HL-60 (cell line): ENCODE measurements around the gene NEK7.

ENCODE experiments used
- DNase-seq, 2 experiments: peaks; one replicate each; pipeline ENCODE4 v3.0.0-alpha.2; 2010 to 2020; ENCODE audit warnings: low read depth in 1 of 2, low spot score in 1 of 2
- H3K27ac ChIP-seq: fragments of 250-450 bp; sonication (Bioruptor Pico); replicated peaks from 2 replicates; pipeline ENCODE4 v1.5.1; 2020; ENCODE audit warnings: mild to moderate bottlenecking, moderate library complexity
- H3K27me3 ChIP-seq: fragments of 250-450 bp; sonication (Bioruptor Pico); 2 replicates; pipeline ENCODE4 v1.5.1; 2021; ENCODE audit warnings: mild to moderate bottlenecking, moderate library complexity; ENCODE audit not compliant: insufficient read depth, poor library complexity, severe bottlenecking
- H3K4me3 ChIP-seq: replicated peaks from 2 replicates; pipeline ENCODE4 v1.5.1; 2011; ENCODE audit warnings: mild to moderate bottlenecking, control low read depth, low read length; ENCODE audit not compliant: insufficient read depth
- CTCF ChIP-seq: IDR thresholded peaks from one replicate; pipeline ENCODE4 v1.5.1; 2011; ENCODE audit warnings: low read length, control low read depth, inconsistent platforms; ENCODE audit not compliant: insufficient read depth
- GABPA ChIP-seq: IDR thresholded peaks from 2 replicates; pipeline ENCODE4 v1.6.1; 2012; ENCODE audit warnings: low read depth
- POLR2AphosphoS5 ChIP-seq: IDR thresholded peaks from 2 replicates; pipeline ENCODE4 v1.6.1; 2012; ENCODE audit warnings: low read depth
- SPI1 ChIP-seq: IDR thresholded peaks from 2 replicates; pipeline ENCODE4 v1.6.1; 2012; ENCODE audit warnings: low read depth, mild to moderate bottlenecking, borderline replicate concordance
- TF ChIP-seq, protein P1 (sequence below): IDR thresholded peaks from 2 replicates; pipeline ENCODE4 v1.6.1; 2012; ENCODE audit warnings: low read depth; ENCODE audit not compliant: insufficient replicate concordance

The NEK7 gene

GRCh38 chr1:198253259-198253658, 96.5 kb downstream of the NEK7 start:
- no peak overlapping the region for H3K27ac ChIP-seq
- H3K27me3 ChIP-seq = no peaks in the 10 kb centered on the region
- no peak overlapping the region for H3K4me3 ChIP-seq
- no peak for TF ChIP-seq CTCF
- TF ChIP-seq, protein P1, sequence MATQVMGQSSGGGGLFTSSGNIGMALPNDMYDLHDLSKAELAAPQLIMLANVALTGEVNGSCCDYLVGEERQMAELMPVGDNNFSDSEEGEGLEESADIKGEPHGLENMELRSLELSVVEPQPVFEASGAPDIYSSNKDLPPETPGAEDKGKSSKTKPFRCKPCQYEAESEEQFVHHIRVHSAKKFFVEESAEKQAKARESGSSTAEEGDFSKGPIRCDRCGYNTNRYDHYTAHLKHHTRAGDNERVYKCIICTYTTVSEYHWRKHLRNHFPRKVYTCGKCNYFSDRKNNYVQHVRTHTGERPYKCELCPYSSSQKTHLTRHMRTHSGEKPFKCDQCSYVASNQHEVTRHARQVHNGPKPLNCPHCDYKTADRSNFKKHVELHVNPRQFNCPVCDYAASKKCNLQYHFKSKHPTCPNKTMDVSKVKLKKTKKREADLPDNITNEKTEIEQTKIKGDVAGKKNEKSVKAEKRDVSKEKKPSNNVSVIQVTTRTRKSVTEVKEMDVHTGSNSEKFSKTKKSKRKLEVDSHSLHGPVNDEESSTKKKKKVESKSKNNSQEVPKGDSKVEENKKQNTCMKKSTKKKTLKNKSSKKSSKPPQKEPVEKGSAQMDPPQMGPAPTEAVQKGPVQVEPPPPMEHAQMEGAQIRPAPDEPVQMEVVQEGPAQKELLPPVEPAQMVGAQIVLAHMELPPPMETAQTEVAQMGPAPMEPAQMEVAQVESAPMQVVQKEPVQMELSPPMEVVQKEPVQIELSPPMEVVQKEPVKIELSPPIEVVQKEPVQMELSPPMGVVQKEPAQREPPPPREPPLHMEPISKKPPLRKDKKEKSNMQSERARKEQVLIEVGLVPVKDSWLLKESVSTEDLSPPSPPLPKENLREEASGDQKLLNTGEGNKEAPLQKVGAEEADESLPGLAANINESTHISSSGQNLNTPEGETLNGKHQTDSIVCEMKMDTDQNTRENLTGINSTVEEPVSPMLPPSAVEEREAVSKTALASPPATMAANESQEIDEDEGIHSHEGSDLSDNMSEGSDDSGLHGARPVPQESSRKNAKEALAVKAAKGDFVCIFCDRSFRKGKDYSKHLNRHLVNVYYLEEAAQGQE = no peak
- TF ChIP-seq GABPA = no peak
- TF ChIP-seq POLR2AphosphoS5 = no peak
- TF ChIP-seq SPI1 = no peak
- no peak for DNase-seq

DNA sequence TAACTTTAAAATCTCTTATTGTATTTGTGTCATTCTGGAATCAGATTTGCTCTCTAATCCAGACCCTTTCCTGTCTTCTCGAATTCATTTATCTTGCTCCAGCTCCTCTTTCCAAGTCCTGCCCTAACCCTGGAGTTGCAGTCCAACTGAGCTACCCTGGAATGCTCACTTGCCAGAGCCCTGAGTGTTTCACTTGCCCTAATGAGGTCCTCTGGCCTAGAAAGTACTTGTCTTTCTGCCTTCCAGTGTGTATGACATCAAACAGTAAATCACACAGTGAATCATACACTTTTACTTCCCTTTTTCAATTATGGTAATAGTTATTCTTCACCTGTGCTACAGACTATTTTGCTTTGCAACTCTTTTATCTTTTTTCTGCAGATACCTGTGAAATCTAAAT, 96.9 kb downstream of the NEK7 start:
- DNase-seq = no peak
- no peak overlapping the region for H3K27ac ChIP-seq
- H3K4me3 ChIP-seq = no peak overlapping the region
- TF ChIP-seq POLR2AphosphoS5 (no peak), SPI1 (no peak), GABPA (no peak), CTCF (no peak)
- TF ChIP-seq, protein P1 = no peak
- H3K27me3 ChIP-seq = no peaks in the 10 kb centered on the region

DNA sequence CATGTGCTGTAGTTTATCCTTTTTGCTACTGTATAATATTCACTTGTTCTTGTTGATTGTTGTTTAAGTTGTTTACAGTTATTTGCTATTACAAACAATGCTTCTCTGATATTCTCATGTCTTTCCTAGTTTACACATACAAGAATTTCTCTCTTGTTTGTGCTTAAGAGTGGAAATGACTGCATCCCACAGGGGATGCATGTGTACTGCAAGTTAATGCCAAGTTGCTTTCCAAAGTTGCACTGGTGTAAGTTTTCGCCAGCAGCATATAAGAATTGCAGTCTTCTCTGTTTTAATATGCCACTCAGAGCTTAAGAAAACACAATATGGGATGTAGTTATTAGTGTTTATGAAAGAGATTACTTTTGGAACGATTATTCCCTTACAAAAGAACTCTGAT, 97.7 kb downstream of the NEK7 start:
- no peak overlapping the region for H3K4me3 ChIP-seq
- no peak for DNase-seq
- no peak overlapping the region for H3K27ac ChIP-seq

More for the DNA sequence above, 97.7 kb downstream of the NEK7 start:
- no peak for TF ChIP-seq CTCF
- TF ChIP-seq POLR2AphosphoS5 = no peak
- no peak for TF ChIP-seq GABPA
- TF ChIP-seq, protein P1 = no peak
- TF ChIP-seq SPI1 = no peak
- H3K27me3 ChIP-seq = no peaks in the 10 kb centered on the region
